ENCODE measurements around the gene BLOC1S1. TPM values are rescaled to one million over a fixed set of nuclear protein-coding genes. Genes with fewer than 3 reads are reported as not detected.

The BLOC1S1 gene
- total and polyA plus RNA-seq, 8 donors: 12.8 to 451 (median 239) TPM

DNA sequence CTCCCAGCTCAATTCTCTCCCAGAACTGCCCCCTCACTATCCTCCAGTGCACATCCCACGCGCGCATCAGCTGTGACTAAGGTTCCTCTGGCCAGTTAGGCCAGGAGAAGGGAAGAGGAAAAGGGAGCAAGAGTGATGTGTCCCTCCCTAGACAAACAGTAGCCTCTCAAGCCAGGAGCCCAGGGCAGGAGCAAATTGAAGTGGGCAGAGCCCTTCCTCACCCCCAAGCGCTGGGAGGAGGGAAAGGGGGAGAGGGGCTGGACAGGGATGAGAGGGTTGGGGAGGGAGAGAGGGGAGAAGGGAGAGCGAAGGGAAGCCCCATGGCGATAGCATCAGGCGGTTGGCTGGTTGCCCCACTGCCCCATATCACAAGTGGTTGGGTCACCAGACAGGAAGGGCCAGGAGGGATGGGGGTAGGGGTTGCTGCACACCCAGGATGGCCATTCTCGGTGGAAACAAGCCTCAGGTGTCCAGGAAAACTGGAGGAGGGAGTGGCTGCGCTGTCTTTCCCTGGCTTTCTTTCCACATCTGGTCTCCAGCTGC, 11.9 kb downstream of the BLOC1S1 start:
- peak overlapping the region; percentile 94 to 100 (median 99) for H3K27ac ChIP-seq
- no peaks in the 10 kb centered on the region for H3K9me3 ChIP-seq
- peaks cover 58 to 72% (median 66%) of the 10 kb centered on the region in 4 donors for H3K4me1 ChIP-seq
- 5 to 14% (median 7%) methylated on average over 9 of the region's 9 CpGs for WGBS, 5 donors
- peaks cover 31 to 46% (median 40%) of the 10 kb centered on the region in 4 donors for H3K36me3 ChIP-seq
- peak overlapping the region; percentile 75 to 96 (median 91) for H3K4me3 ChIP-seq
- TF ChIP-seq POLR2A (IDR thresholded peaks at IDR 0.05) (no peak), POLR2AphosphoS5 (IDR thresholded peaks at IDR 0.05) (peak in 2 of 3 donors; percentile 45 to 46)
- TF ChIP-seq, protein P1, sequence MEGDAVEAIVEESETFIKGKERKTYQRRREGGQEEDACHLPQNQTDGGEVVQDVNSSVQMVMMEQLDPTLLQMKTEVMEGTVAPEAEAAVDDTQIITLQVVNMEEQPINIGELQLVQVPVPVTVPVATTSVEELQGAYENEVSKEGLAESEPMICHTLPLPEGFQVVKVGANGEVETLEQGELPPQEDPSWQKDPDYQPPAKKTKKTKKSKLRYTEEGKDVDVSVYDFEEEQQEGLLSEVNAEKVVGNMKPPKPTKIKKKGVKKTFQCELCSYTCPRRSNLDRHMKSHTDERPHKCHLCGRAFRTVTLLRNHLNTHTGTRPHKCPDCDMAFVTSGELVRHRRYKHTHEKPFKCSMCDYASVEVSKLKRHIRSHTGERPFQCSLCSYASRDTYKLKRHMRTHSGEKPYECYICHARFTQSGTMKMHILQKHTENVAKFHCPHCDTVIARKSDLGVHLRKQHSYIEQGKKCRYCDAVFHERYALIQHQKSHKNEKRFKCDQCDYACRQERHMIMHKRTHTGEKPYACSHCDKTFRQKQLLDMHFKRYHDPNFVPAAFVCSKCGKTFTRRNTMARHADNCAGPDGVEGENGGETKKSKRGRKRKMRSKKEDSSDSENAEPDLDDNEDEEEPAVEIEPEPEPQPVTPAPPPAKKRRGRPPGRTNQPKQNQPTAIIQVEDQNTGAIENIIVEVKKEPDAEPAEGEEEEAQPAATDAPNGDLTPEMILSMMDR (IDR thresholded peaks at IDR 0.05): no peak
- no peaks in the 10 kb centered on the region for H3K27me3 ChIP-seq
- peak; percentile 75 to 80 for DNase-seq
- intact Hi-C loops (cut with DNase I; ENCODE audit: low total_unique reads): no loop called here

- Histone ChIP-seq H3K36me3 (peaks cover 31 to 40% (median 38%) of the 10 kb centered on the region in 4 donors), H3K27ac (peak overlapping the region; percentile 94 to 100 (median 99)), H3K27me3 (no peaks in the 10 kb centered on the region), H3K4me3 (peak overlapping the region; percentile 75 to 96 (median 91)), H3K4me1 (peaks cover 53 to 66% (median 60%) of the 10 kb centered on the region in 4 donors), H3K9me3 (no peaks in the 10 kb centered on the region)
- TF ChIP-seq POLR2AphosphoS5 (IDR thresholded peaks at IDR 0.05) (no peak), POLR2A (IDR thresholded peaks at IDR 0.05) (peak in 1 of 4 donors; percentile 78)
- peak; percentile 77 to 95 for DNase-seq
- 0 to 1% (median 1%) methylated on average over 16 to 61 of the region's 61 CpGs for WGBS, 5 donors
- intact Hi-C loops (cut with DNase I; ENCODE audit: low total_unique reads): no loop called here
These were observed 12.5 kb downstream of the BLOC1S1 start for GRCh38 chr12:55728186-55728938.

DNA sequence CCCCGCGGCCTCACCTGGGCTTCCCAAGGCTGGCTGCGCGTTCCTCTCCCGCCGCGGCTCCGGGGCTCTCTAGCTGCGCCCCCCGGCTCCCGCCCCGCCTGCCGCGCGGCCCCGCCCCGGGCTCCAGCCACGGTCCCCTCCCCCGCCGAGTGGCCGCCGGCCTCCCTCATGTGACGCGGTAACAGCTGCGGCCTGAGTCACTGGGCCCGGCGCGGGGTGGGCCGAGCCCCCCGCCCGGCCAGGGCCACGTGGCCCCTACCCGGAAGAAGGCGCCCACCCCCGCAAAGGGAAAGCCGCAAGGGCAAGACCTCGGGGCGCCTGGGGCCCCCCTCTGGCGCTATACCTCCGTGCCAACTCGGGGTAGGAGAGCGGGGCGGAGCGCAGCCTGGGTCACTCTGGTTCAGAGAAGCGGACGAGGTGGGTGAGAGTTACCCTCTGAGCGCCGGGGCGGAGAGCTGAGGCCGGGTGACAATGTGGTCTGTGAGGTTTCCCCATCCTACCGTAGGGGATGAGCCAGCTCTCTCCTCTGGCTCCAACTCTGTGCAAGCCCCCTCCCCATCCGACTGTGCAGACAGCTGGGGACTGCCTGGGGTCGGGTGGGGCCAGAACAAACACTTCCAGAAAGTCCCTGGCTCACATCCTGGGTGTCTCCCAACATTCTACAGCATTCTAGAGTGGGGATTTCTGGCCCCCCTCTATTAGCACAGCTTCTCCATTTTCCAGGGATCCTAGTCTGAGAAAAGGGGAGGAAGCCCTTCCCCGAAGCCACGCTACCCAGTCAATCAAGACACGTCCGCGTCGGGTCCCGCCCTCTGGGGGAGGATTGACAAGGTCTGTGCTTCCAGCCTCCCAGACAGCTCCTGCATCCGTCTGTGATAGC, 13.3 kb downstream of the BLOC1S1 start, which contains the start of gene CD63:
Gene CD63, minus strand, starts transcription at position 71 of the 880 bp plus-strand sequence. CDS start 668 bp downstream, outside the sequence.
- H3K9me3 ChIP-seq: no peaks in the 10 kb centered on the region
- peak in 1 of 4 donors; percentile 2 for TF ChIP-seq POLR2A (IDR thresholded peaks at IDR 0.05)
- TF ChIP-seq, protein P1 (IDR thresholded peaks at IDR 0.05): no peak
- peak; percentile 67 to 88 (median 83) for TF ChIP-seq POLR2AphosphoS5 (IDR thresholded peaks at IDR 0.05)
- peaks cover 45 to 58% (median 52%) of the 10 kb centered on the region in 4 donors for H3K4me1 ChIP-seq
- H3K36me3 ChIP-seq: peaks cover 29 to 32% (median 30%) of the 10 kb centered on the region in 4 donors
- no peaks in the 10 kb centered on the region for H3K27me3 ChIP-seq
- intact Hi-C loops (cut with DNase I; ENCODE audit: low total_unique reads): no loop called here
- peak within 1 kb of the TSS; percentile 94 to 100 (median 99) for H3K27ac ChIP-seq
- H3K4me3 ChIP-seq: peak within 1 kb of the TSS; percentile 75 to 96 (median 91)
- 0 to 3% (median 1%) methylated on average over 10 to 61 of the region's 61 CpGs for WGBS, 5 donors
- DNase-seq: peak; percentile 91 to 96

DNA sequence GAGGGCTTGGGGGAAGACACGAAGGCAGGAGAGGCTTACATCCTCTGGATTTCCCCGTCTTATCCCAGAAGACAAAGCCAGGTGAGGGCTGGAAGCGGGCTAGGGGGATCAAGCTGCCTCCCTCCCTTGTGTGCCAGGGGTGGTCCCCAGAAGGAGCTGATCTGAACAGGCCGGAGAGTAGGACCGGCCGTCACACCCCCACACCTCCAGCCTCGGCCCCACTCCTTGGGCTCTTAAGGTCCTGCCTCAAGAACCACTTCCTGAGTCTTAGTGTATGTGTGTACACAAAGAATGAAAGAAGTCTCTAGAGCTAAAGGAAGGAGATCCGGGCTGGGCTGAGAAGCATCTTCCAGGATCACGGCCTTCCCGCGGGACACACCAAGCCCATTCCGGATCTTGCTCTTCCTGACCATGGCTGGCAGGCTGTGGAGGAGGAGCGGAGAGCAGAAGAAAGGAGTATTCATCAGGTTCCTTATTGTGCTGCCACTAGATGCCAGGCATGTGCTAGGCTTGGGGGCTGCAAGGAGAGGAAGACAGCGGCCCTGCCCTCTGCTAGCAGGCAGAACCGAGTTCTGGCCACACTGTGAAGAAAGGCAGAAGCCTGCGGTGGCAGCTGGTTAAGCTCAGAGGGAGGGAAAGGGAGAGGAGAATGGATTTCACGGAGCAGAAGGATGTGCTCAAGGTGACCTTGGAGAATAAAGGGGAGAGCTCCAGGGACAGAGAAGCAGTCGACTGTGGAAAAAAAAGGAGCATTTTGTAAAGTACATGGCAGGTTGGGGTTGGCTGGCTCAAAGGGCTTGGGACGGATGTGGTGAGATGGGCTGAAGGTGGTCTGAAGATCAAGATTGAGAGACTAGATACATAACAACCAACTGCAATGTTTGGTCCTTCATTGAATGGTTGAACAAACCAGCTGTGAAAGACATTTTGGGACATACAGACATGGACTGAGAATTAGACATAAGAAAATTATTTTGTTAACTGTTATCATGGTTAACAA, 14.3 kb downstream of the BLOC1S1 start:
- Histone ChIP-seq H3K9me3 (no peaks in the 10 kb centered on the region), H3K36me3 (peaks cover 20 to 22% (median 21%) of the 10 kb centered on the region in 4 donors), H3K4me3 (peak overlapping the region; percentile 75 to 96 (median 91)), H3K27me3 (no peaks in the 10 kb centered on the region), H3K27ac (peak overlapping the region; percentile 94 to 100 (median 99)), H3K4me1 (peaks cover 38 to 48% (median 44%) of the 10 kb centered on the region in 4 donors)
- 5 to 7% (median 6%) methylated on average over 14 to 19 of the region's 19 CpGs for WGBS, 5 donors
- TF ChIP-seq POLR2A (IDR thresholded peaks at IDR 0.05) (peak in 1 of 4 donors; percentile 2), POLR2AphosphoS5 (IDR thresholded peaks at IDR 0.05) (peak in 1 of 3 donors; percentile 19), EP300 (IDR thresholded peaks at IDR 0.05) (no peak)
- TF ChIP-seq, protein P1 (IDR thresholded peaks at IDR 0.05): no peak
- DNase-seq: peak in 1 of 2 donors; percentile 83
- intact Hi-C loops (cut with DNase I; ENCODE audit: low total_unique reads): no loop called here
